IMR-90 (cell line): ENCODE results near the gene RNF213.

Experiments used
- CEBPB ChIP-seq: IDR thresholded peaks from 2 replicates; pipeline ENCODE4 v1.6.1; 2012; ENCODE audit warnings: low read depth, low read length, improper control_type of control experiment
- FOS ChIP-seq: fragments of 150-350 bp; IDR thresholded peaks from 2 replicates; pipeline ENCODE4 v1.6.1; 2016; ENCODE audit warnings: low read depth, low read length
- RFX5 ChIP-seq: IDR thresholded peaks from 2 replicates; pipeline ENCODE4 v1.8.0; 2012; ENCODE audit warnings: low read depth, mild to moderate bottlenecking, low read length, moderate library complexity
- TF ChIP-seq, protein P1 (sequence below): conservative IDR thresholded peaks from 2 replicates; pipeline ENCODE4 v1.5.1; 2012; ENCODE audit warnings: mild to moderate bottlenecking, low read depth, low read length, improper control_type of control experiment
- TF ChIP-seq, protein P2 (sequence below): fragments of 150-350 bp; IDR thresholded peaks from 2 replicates; pipeline ENCODE4 v1.6.1; 2017; ENCODE audit warnings: mild to moderate bottlenecking, antibody characterized with exemption, low read length, low read depth

DNA sequence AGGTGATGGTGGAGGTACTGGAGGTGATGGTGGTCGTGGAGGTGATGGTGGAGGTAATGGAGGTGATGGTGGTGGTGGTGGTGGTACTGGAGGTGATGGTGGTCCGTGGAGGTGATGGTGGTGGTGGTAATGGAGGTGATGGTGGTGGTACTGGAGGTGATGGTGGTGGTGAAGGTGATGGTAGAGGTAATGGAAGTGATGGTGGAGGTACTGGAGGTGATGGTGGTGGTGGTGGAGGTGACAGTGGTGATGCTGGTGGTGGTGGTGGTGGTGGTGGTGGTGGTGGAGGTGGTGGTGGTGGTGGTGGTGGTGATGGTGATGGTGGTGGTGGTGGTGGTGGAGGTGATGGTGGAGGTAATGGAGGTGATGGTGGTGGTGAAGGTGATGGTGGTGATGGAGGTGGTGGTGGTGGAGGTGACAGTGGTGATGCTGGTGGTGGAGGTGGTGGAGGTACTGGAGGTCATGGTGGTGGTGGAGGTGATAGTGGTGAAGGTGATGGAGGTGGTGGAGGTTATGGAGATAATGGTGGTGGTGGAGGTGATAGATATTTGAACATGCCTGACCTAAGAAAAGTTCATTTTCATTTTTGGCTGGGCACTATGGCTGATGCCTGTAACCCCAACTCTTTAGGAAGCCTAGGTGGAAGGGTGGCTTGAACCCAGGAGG, 55.0 kb downstream of the RNF213 start:
- TF ChIP-seq, protein P1, sequence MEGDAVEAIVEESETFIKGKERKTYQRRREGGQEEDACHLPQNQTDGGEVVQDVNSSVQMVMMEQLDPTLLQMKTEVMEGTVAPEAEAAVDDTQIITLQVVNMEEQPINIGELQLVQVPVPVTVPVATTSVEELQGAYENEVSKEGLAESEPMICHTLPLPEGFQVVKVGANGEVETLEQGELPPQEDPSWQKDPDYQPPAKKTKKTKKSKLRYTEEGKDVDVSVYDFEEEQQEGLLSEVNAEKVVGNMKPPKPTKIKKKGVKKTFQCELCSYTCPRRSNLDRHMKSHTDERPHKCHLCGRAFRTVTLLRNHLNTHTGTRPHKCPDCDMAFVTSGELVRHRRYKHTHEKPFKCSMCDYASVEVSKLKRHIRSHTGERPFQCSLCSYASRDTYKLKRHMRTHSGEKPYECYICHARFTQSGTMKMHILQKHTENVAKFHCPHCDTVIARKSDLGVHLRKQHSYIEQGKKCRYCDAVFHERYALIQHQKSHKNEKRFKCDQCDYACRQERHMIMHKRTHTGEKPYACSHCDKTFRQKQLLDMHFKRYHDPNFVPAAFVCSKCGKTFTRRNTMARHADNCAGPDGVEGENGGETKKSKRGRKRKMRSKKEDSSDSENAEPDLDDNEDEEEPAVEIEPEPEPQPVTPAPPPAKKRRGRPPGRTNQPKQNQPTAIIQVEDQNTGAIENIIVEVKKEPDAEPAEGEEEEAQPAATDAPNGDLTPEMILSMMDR, result no peak
- no peak for TF ChIP-seq RFX5
- TF ChIP-seq, protein P2, sequence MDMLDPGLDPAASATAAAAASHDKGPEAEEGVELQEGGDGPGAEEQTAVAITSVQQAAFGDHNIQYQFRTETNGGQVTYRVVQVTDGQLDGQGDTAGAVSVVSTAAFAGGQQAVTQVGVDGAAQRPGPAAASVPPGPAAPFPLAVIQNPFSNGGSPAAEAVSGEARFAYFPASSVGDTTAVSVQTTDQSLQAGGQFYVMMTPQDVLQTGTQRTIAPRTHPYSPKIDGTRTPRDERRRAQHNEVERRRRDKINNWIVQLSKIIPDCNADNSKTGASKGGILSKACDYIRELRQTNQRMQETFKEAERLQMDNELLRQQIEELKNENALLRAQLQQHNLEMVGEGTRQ, result no peak
- no peak for TF ChIP-seq CEBPB
- no peak for TF ChIP-seq FOS
